Neutrophil (primary cell): ENCODE results near the gene ANTXR1.

ENCODE experiments used
- H3K27ac ChIP-seq: fragments of 200-600 bp; sonication (generic); 2 replicates; pipeline ENCODE4 v1.5.1; 2016; ENCODE audit warnings: mild to moderate bottlenecking, moderate library complexity
- H3K27me3 ChIP-seq: fragments of 200-600 bp; sonication (generic); 2 replicates; pipeline ENCODE4 v1.6.0; 2016; ENCODE audit warnings: mild to moderate bottlenecking
- H3K36me3 ChIP-seq: fragments of 200-600 bp; sonication (generic); 2 replicates; pipeline ENCODE4 v1.5.1; 2017
- H3K4me1 ChIP-seq, 2 experiments: fragments of 200-600 bp in 1 of 2; sonication (generic) in 1 of 2; 1 replicate in 1 of 2; 2 replicates in 1 of 2; pipeline versions ENCODE4 v1.5.1 to v1.6.1; 2013 to 2016; ENCODE audit warnings: low read depth in 1 of 2, low read length in 1 of 2, mild to moderate bottlenecking in 1 of 2, moderate library complexity in 1 of 2; ENCODE audit not compliant: control insufficient read depth in 1 of 2, insufficient read depth in 1 of 2
- H3K4me3 ChIP-seq, 2 experiments: fragments of 200-600 bp in 1 of 2; sonication (generic) in 1 of 2; 1 replicate in 1 of 2; 2 replicates in 1 of 2; pipeline ENCODE4 v1.5.1; 2013 to 2016; ENCODE audit warnings: low read depth in 1 of 2, low read length in 1 of 2, mild to moderate bottlenecking in 1 of 2, moderate library complexity in 1 of 2
- H3K9me3 ChIP-seq: fragments of 200-600 bp; sonication (generic); 2 replicates; pipeline ENCODE4 v1.5.1; 2016
- CTCF ChIP-seq: fragments of 200-600 bp; sonication (generic); IDR thresholded peaks from 2 replicates; pipeline ENCODE4 v1.5.1; 2016; ENCODE audit warnings: antibody characterized with exemption

ANTXR1 gene

GRCh38 chr2:69021727-69022126 is 8.7 kb downstream of the ANTXR1 start:
- no peaks in the 10 kb centered on the region for H3K4me1 ChIP-seq
- peaks cover 80% of the 10 kb centered on the region for H3K27me3 ChIP-seq
- H3K27ac ChIP-seq = no peak overlapping the region
- no peaks in the 10 kb centered on the region for H3K9me3 ChIP-seq
- H3K4me3 ChIP-seq = no peak overlapping the region
- no peak for TF ChIP-seq CTCF
- no peaks in the 10 kb centered on the region for H3K36me3 ChIP-seq

- Histone ChIP-seq H3K27me3 (peaks cover 72% of the 10 kb centered on the region), H3K27ac (no peak overlapping the region), H3K4me1 (no peaks in the 10 kb centered on the region), H3K9me3 (no peaks in the 10 kb centered on the region), H3K36me3 (no peaks in the 10 kb centered on the region), H3K4me3 (no peak overlapping the region)
- no peak for TF ChIP-seq CTCF
These were observed 9.6 kb downstream of the ANTXR1 start for GRCh38 chr2:69022548-69022947.

- Histone ChIP-seq H3K4me3 (no peak overlapping the region), H3K9me3 (no peaks in the 10 kb centered on the region), H3K4me1 (no peaks in the 10 kb centered on the region), H3K36me3 (no peaks in the 10 kb centered on the region), H3K27me3 (peaks cover 65% of the 10 kb centered on the region), H3K27ac (no peak overlapping the region)
- TF ChIP-seq CTCF = no peak
These were observed 10.3 kb downstream of the ANTXR1 start for GRCh38 chr2:69023236-69023635.

- H3K27ac ChIP-seq = no peak overlapping the region
- no peaks in the 10 kb centered on the region for H3K36me3 ChIP-seq
- no peak overlapping the region for H3K4me3 ChIP-seq
- peak; percentile 79 for TF ChIP-seq CTCF
- peaks cover 40% of the 10 kb centered on the region for H3K27me3 ChIP-seq
- H3K4me1 ChIP-seq = no peaks in the 10 kb centered on the region
- H3K9me3 ChIP-seq = no peaks in the 10 kb centered on the region
These were observed 13.0 kb downstream of the ANTXR1 start for GRCh38 chr2:69026026-69026425.

- Histone ChIP-seq H3K27ac (no peak overlapping the region), H3K4me3 (no peak overlapping the region), H3K36me3 (no peaks in the 10 kb centered on the region), H3K4me1 (no peaks in the 10 kb centered on the region), H3K9me3 (no peaks in the 10 kb centered on the region), H3K27me3 (peaks cover 31% of the 10 kb centered on the region)
- no peak for TF ChIP-seq CTCF
These were observed 13.9 kb downstream of the ANTXR1 start for GRCh38 chr2:69026691-69027459.
